Caki2 (cell line): ENCODE measurements around the gene RAP1GAP. TPM values are rescaled to one million over a fixed set of nuclear protein-coding genes. Genes with fewer than 3 reads are reported as not detected.
A peak's percentile ranks its signal among the peaks of the same experiment; 100 is the strongest.

Experiments used
- DNase-seq: peaks from one replicate; pipeline ENCODE4 v3.0.0-alpha.2; 2015; ENCODE audit warnings: low read depth
- in situ Hi-C: cut with HindIII; loops from 2 replicates; pipeline ENCODE4 v1.10.0; 2016; ENCODE audit warnings: low sequenced_read_pairs, low pct_unique_long_range_greater_than_20kb, mixed read lengths
- total RNA-seq: library from RNA; depleted of rRNA; stranded (reverse); fragments of >200 nt; shearing (Covaris generic); gene quantifications from 2 replicates; pipeline ENCODE4 v1.2.3, GENCODE V29; 2014; ENCODE audit warnings: low replicate concordance

The RAP1GAP gene
- total RNA-seq, 1 experiment from 2014 or later, result 40.1 TPM

- in situ Hi-C loops, result no loop called here
Measured at GRCh38 chr1:21621051-21621450, 48.1 kb downstream of the RAP1GAP start.

GRCh38 chr1:21620496-21620895 is 48.7 kb downstream of the RAP1GAP start:
- in situ Hi-C loops, result no loop called here

More at GRCh38 chr1:21621051-21621450, 48.1 kb downstream of the RAP1GAP start:
- DNase-seq, result no peak

GRCh38 chr1:21620011-21620410 is 49.1 kb downstream of the RAP1GAP start:
- in situ Hi-C loops, result no loop called here
- DNase-seq, result no peak

More at GRCh38 chr1:21620496-21620895, 48.7 kb downstream of the RAP1GAP start:
- no peak for DNase-seq

GRCh38 chr1:21619375-21619947 is 49.7 kb downstream of the RAP1GAP start:
- DNase-seq, result no peak
- in situ Hi-C loops, result no loop called here

- in situ Hi-C loops, result no loop called here
- no peak for DNase-seq
Measured at GRCh38 chr1:21618561-21619374, 50.4 kb downstream of the RAP1GAP start.

- in situ Hi-C loops, result no loop called here
Measured at GRCh38 chr1:21618059-21618458, 51.1 kb downstream of the RAP1GAP start.

GRCh38 chr1:21617126-21617738 is 51.9 kb downstream of the RAP1GAP start:
- DNase-seq, result no peak
- in situ Hi-C loops, result no loop called here

More at GRCh38 chr1:21618059-21618458, 51.1 kb downstream of the RAP1GAP start:
- DNase-seq, result no peak

- in situ Hi-C loops, result no loop called here
- no peak for DNase-seq
Measured at GRCh38 chr1:21616372-21616771, 52.8 kb downstream of the RAP1GAP start.

- in situ Hi-C loops, result no loop called here
- DNase-seq, result no peak
Measured at GRCh38 chr1:21614419-21615115, 54.6 kb downstream of the RAP1GAP start.

- no peak for DNase-seq
- in situ Hi-C loops, result no loop called here
Measured at GRCh38 chr1:21613072-21613867, 55.9 kb downstream of the RAP1GAP start.

GRCh38 chr1:21612057-21612456 is 57.1 kb downstream of the RAP1GAP start:
- in situ Hi-C loops, result no loop called here
- no peak for DNase-seq

GRCh38 chr1:21610989-21611785 is 58.0 kb downstream of the RAP1GAP start:
- DNase-seq, result no peak
- in situ Hi-C loops, result no loop called here

- no peak for DNase-seq
- in situ Hi-C loops, result no loop called here
Measured at GRCh38 chr1:21610027-21610426, 59.1 kb downstream of the RAP1GAP start.

GRCh38 chr1:21608798-21609197 is 60.4 kb downstream of the RAP1GAP start:
- DNase-seq, result no peak
- in situ Hi-C loops, result no loop called here

- DNase-seq, result peak; percentile 96
- in situ Hi-C loops, result no loop called here
Measured at GRCh38 chr1:21607549-21608529, 61.3 kb downstream of the RAP1GAP start.

- peak; percentile 15 for DNase-seq
- in situ Hi-C loops, result no loop called here
Measured at GRCh38 chr1:21605964-21606705, 63.0 kb downstream of the RAP1GAP start.
